SU-DHL-6 (cell line): Measurements from ENCODE around the gene SMARCA4.
"Not testable (repeated sequence)": the region's sequence is repeated elsewhere in the genome, so short reads cannot be mapped to it uniquely, and the experiment has no call there.

Experiments used
- H2AFZ ChIP-seq: fragments of 200-600 bp; sonication (generic); 2 replicates; pipeline ENCODE4 v1.6.1; 2014; ENCODE audit warnings: low read depth, mild to moderate bottlenecking, moderate library complexity, mixed read lengths, antibody characterized with exemption, low read length; ENCODE audit not compliant: severe bottlenecking
- H3F3A ChIP-seq: fragments of 200-600 bp; shearing (Covaris generic); 2 replicates; pipeline ENCODE4 v1.6.0; 2016; ENCODE audit warnings: antibody characterized with exemption, mild to moderate bottlenecking; ENCODE audit not compliant: insufficient read depth
- H3K27ac ChIP-seq: fragments of 200-600 bp; sonication (generic); 2 replicates; pipeline ENCODE4 v1.5.1; 2016; ENCODE audit warnings: low read depth, mild to moderate bottlenecking, low read length, moderate library complexity, mixed read lengths
- H3K27me3 ChIP-seq: fragments of 200-600 bp; sonication (generic), shearing (Covaris generic); 2 replicates; pipeline ENCODE4 v1.6.0; 2014; ENCODE audit warnings: mild to moderate bottlenecking, low read length
- H3K36me3 ChIP-seq: fragments of 200-600 bp; sonication (generic); 2 replicates; pipeline ENCODE4 v1.6.1; 2014; ENCODE audit warnings: mild to moderate bottlenecking, low read length, mixed read lengths
- H3K4me2 ChIP-seq: fragments of 300-600, 200-600 bp; shearing (Covaris generic), sonication (generic); 2 replicates; pipeline ENCODE4 v1.6.0; 2014; ENCODE audit warnings: low read length, low read depth, mild to moderate bottlenecking; ENCODE audit not compliant: poor library complexity, severe bottlenecking
- H3K4me3 ChIP-seq: fragments of 200-600 bp; sonication (generic); 2 replicates; pipeline ENCODE4 v1.5.1; 2014; ENCODE audit warnings: antibody characterized with exemption, low read length, mild to moderate bottlenecking, mixed read lengths; ENCODE audit not compliant: insufficient read depth, poor library complexity, severe bottlenecking
- H3K79me2 ChIP-seq: fragments of 200-600 bp; sonication (generic); 2 replicates; pipeline ENCODE4 v1.6.1; 2014; ENCODE audit warnings: mild to moderate bottlenecking, low read length, moderate library complexity; ENCODE audit not compliant: insufficient read depth
- H3K9ac ChIP-seq: fragments of 200-600 bp; sonication (generic); 2 replicates; pipeline ENCODE4 v1.7.0; 2014; ENCODE audit warnings: mild to moderate bottlenecking, low read length
- H3K9me2 ChIP-seq: fragments of 200-600 bp; sonication (generic); replicated peaks from 2 replicates; pipeline ENCODE4 v1.6.1; 2014; ENCODE audit warnings: low read length; ENCODE audit not compliant: insufficient read depth
- H3K9me3 ChIP-seq: fragments of 200-600 bp; sonication (generic); 2 replicates; pipeline ENCODE4 v1.6.1; 2014; ENCODE audit warnings: low read length, mixed read lengths; ENCODE audit not compliant: insufficient read depth
- H4K20me1 ChIP-seq: fragments of 200-600 bp; sonication (generic); 2 replicates; pipeline ENCODE4 v1.6.1; 2014; ENCODE audit warnings: low read depth, mild to moderate bottlenecking, antibody characterized with exemption, low read length, moderate library complexity, mixed read lengths
- CTCF ChIP-seq: fragments of 200-600 bp; sonication (generic); IDR thresholded peaks from one replicate; pipeline ENCODE4 v1.5.1; 2017; ENCODE audit warnings: antibody characterized with exemption, mild to moderate bottlenecking, low read length, moderate library complexity; ENCODE audit not compliant: insufficient read depth, poor library complexity, severe bottlenecking
- EZH2phosphoT487 ChIP-seq: fragments of 200-600 bp; sonication (generic), shearing (Covaris generic); conservative IDR thresholded peaks from 2 replicates; pipeline ENCODE4 v1.6.1; 2018; ENCODE audit warnings: mild to moderate bottlenecking, antibody characterized with exemption, low read length, moderate library complexity, mixed read lengths

SMARCA4 gene

GRCh38 chr19:11070123-11070522 is 109.3 kb downstream of the SMARCA4 start:
- no peaks in the 10 kb centered on the region for H3K9me2 ChIP-seq
- no peak overlapping the region for H3K4me3 ChIP-seq
- no peaks in the 10 kb centered on the region for H4K20me1 ChIP-seq
- no peaks in the 10 kb centered on the region for H3K36me3 ChIP-seq
- H3K27ac ChIP-seq = no peak overlapping the region
- 0 out of 2 replicates have a peak, but pooled peaks cover 3% of the 10 kb centered on the region for H3F3A ChIP-seq
- no peaks in the 10 kb centered on the region for H3K9me3 ChIP-seq
- H3K79me2 ChIP-seq = no peaks in the 10 kb centered on the region
- H3K9ac ChIP-seq = no peak overlapping the region
- no peak for TF ChIP-seq CTCF
- no peak for TF ChIP-seq EZH2phosphoT487
- H3K4me2 ChIP-seq = no peak overlapping the region
- H3K27me3 ChIP-seq = no peaks in the 10 kb centered on the region
- no peak overlapping the region for H2AFZ ChIP-seq

- Histone ChIP-seq H3K27ac (no peak overlapping the region), H3K79me2 (no peaks in the 10 kb centered on the region), H3K9me2 (no peaks in the 10 kb centered on the region), H3K4me2 (no peak overlapping the region), H3K4me3 (no peak overlapping the region), H4K20me1 (no peaks in the 10 kb centered on the region), H3K9ac (no peak overlapping the region), H3K9me3 (no peaks in the 10 kb centered on the region), H3K36me3 (no peaks in the 10 kb centered on the region), H3F3A (0 out of 2 replicates have a peak, but pooled peaks cover 3% of the 10 kb centered on the region), H3K27me3 (no peaks in the 10 kb centered on the region), H2AFZ (no peak overlapping the region)
- no peak for TF ChIP-seq CTCF
- no peak for TF ChIP-seq EZH2phosphoT487
Observed at GRCh38 chr19:11073568-11073967, 112.7 kb downstream of the SMARCA4 start.

- not testable (repeated sequence) for H4K20me1 ChIP-seq, H3K36me3 ChIP-seq, H3K9ac ChIP-seq, H3K4me2 ChIP-seq, H3K27ac ChIP-seq, H3K9me2 ChIP-seq, H3K4me3 ChIP-seq, H3F3A ChIP-seq, H3K79me2 ChIP-seq, H3K9me3 ChIP-seq, H3K27me3 ChIP-seq, H2AFZ ChIP-seq
Observed at GRCh38 chr19:11076792-11077191, 116.0 kb downstream of the SMARCA4 start.

GRCh38 chr19:11078893-11079292 is 118.1 kb downstream of the SMARCA4 start:
- Histone ChIP-seq H3F3A (no peaks in the 10 kb centered on the region), H3K9me2 (no peaks in the 10 kb centered on the region), H3K9ac (no peak overlapping the region), H3K79me2 (no peaks in the 10 kb centered on the region), H3K27ac (no peak overlapping the region), H3K27me3 (no peaks in the 10 kb centered on the region), H4K20me1 (no peaks in the 10 kb centered on the region), H3K4me3 (no peak overlapping the region), H3K9me3 (no peaks in the 10 kb centered on the region), H3K4me2 (no peak overlapping the region), H2AFZ (no peak overlapping the region), H3K36me3 (no peaks in the 10 kb centered on the region)
- TF ChIP-seq CTCF (no peak), EZH2phosphoT487 (no peak)
